ENCODE results near the gene CAMKMT.

- TF ChIP-seq CTCF (conservative IDR thresholded peaks at IDR 0.05 in 1 of 2, IDR thresholded peaks at IDR 0.05 in 1 of 2; ENCODE audit: extremely low read depth in 1 of 2, insufficient read depth in 1 of 2, low read depth in 1 of 2, low read length in 2 of 2) (no peak), EZH2 (IDR thresholded peaks at IDR 0.05; ENCODE audit: borderline replicate concordance, low read length) (no peak)
Observed at GRCh38 chr2:44351088-44351487, 10.7 kb upstream of the CAMKMT start.

Measured in mammary epithelial cell (primary cell).